ENCODE measurements around the gene NRXN2.

The NRXN2 gene

GRCh38 chr11:64742087-64742888, 19.3 kb upstream of the NRXN2 start:
- H3K4me1 Mint-ChIP-seq = peaks cover 37% of the 10 kb centered on the region
- H3K36me3 Mint-ChIP-seq = peaks cover 16% of the 10 kb centered on the region
- no peaks in the 10 kb centered on the region for H3K27me3 Mint-ChIP-seq
- H3K4me3 Mint-ChIP-seq = peak overlapping the region; percentile 80
- no peaks in the 10 kb centered on the region for H3K9me3 Mint-ChIP-seq
- peak; percentile 3 for ATAC-seq
- peak overlapping the region; percentile 43 for H3K27ac Mint-ChIP-seq

- Mint-ChIP-seq H3K9me3 (no peaks in the 10 kb centered on the region), H3K27me3 (no peaks in the 10 kb centered on the region), H3K27ac (peak overlapping the region; percentile 43), H3K4me3 (peak overlapping the region; percentile 80), H3K4me1 (peaks cover 37% of the 10 kb centered on the region), H3K36me3 (peaks cover 16% of the 10 kb centered on the region)
- no peak for ATAC-seq
Observed at GRCh38 chr11:64741375-64742086, 18.5 kb upstream of the NRXN2 start.

GRCh38 chr11:64739871-64740270, 16.9 kb upstream of the NRXN2 start:
- Mint-ChIP-seq H3K4me1 (peaks cover 39% of the 10 kb centered on the region), H3K36me3 (peaks cover 22% of the 10 kb centered on the region), H3K27ac (no peak overlapping the region), H3K9me3 (no peaks in the 10 kb centered on the region), H3K27me3 (no peaks in the 10 kb centered on the region), H3K4me3 (no peak overlapping the region)
- no peak for ATAC-seq

GRCh38 chr11:64736654-64737053, 13.7 kb upstream of the NRXN2 start:
- peaks cover 31% of the 10 kb centered on the region for H3K4me1 Mint-ChIP-seq
- H3K4me3 Mint-ChIP-seq = no peak overlapping the region
- peaks cover 32% of the 10 kb centered on the region for H3K36me3 Mint-ChIP-seq
- peak overlapping the region; percentile 56 for H3K27ac Mint-ChIP-seq
- H3K27me3 Mint-ChIP-seq = no peaks in the 10 kb centered on the region
- ATAC-seq = no peak
- no peaks in the 10 kb centered on the region for H3K9me3 Mint-ChIP-seq

GRCh38 chr11:64735725-64736259, 12.8 kb upstream of the NRXN2 start:
- no peaks in the 10 kb centered on the region for H3K9me3 Mint-ChIP-seq
- peaks cover 24% of the 10 kb centered on the region for H3K4me1 Mint-ChIP-seq
- peak overlapping the region; percentile 56 for H3K27ac Mint-ChIP-seq
- no peak for ATAC-seq
- H3K4me3 Mint-ChIP-seq = no peak overlapping the region
- H3K36me3 Mint-ChIP-seq = peaks cover 32% of the 10 kb centered on the region
- H3K27me3 Mint-ChIP-seq = no peaks in the 10 kb centered on the region

GRCh38 chr11:64734811-64735724, 12.1 kb upstream of the NRXN2 start:
- Mint-ChIP-seq H3K27ac (peak overlapping the region; percentile 56), H3K4me1 (peaks cover 24% of the 10 kb centered on the region), H3K4me3 (no peak overlapping the region), H3K36me3 (peaks cover 26% of the 10 kb centered on the region), H3K9me3 (no peaks in the 10 kb centered on the region), H3K27me3 (no peaks in the 10 kb centered on the region)
- ATAC-seq = no peak

GRCh38 chr11:64731601-64732000, 8.6 kb upstream of the NRXN2 start:
- peaks cover 24% of the 10 kb centered on the region for H3K4me1 Mint-ChIP-seq
- H3K9me3 Mint-ChIP-seq = no peaks in the 10 kb centered on the region
- ATAC-seq = no peak
- no peak overlapping the region for H3K4me3 Mint-ChIP-seq
- no peaks in the 10 kb centered on the region for H3K27me3 Mint-ChIP-seq
- H3K36me3 Mint-ChIP-seq = peaks cover 30% of the 10 kb centered on the region
- H3K27ac Mint-ChIP-seq = no peak overlapping the region

GRCh38 chr11:64729851-64730382, 6.9 kb upstream of the NRXN2 start:
- Mint-ChIP-seq H3K27ac (no peak overlapping the region), H3K27me3 (no peaks in the 10 kb centered on the region), H3K9me3 (no peaks in the 10 kb centered on the region), H3K36me3 (peaks cover 24% of the 10 kb centered on the region), H3K4me1 (peaks cover 15% of the 10 kb centered on the region), H3K4me3 (no peak overlapping the region)
- no peak for ATAC-seq

- no peak for ATAC-seq
- Mint-ChIP-seq H3K4me3 (no peak overlapping the region), H3K27me3 (no peaks in the 10 kb centered on the region), H3K4me1 (peaks cover 23% of the 10 kb centered on the region), H3K36me3 (peaks cover 20% of the 10 kb centered on the region), H3K27ac (no peak overlapping the region), H3K9me3 (no peaks in the 10 kb centered on the region)
Observed at GRCh38 chr11:64728757-64729365, 5.9 kb upstream of the NRXN2 start.

GRCh38 chr11:64726867-64727530, 4.0 kb upstream of the NRXN2 start:
- H3K9me3 Mint-ChIP-seq = no peaks in the 10 kb centered on the region
- H3K4me3 Mint-ChIP-seq = no peak overlapping the region
- H3K36me3 Mint-ChIP-seq = peaks cover 17% of the 10 kb centered on the region
- peaks cover 29% of the 10 kb centered on the region for H3K4me1 Mint-ChIP-seq
- no peak overlapping the region for H3K27ac Mint-ChIP-seq
- no peak for ATAC-seq
- H3K27me3 Mint-ChIP-seq = peaks cover 9% of the 10 kb centered on the region

GRCh38 chr11:64726211-64726641, 3.2 kb upstream of the NRXN2 start:
- Mint-ChIP-seq H3K36me3 (peaks cover 14% of the 10 kb centered on the region), H3K4me3 (no peak overlapping the region), H3K4me1 (peaks cover 29% of the 10 kb centered on the region), H3K27me3 (peaks cover 12% of the 10 kb centered on the region), H3K9me3 (no peaks in the 10 kb centered on the region), H3K27ac (no peak overlapping the region)
- no peak for ATAC-seq

GRCh38 chr11:64724863-64725532, 2.0 kb upstream of the NRXN2 start:
- Mint-ChIP-seq H3K27me3 (peaks cover 24% of the 10 kb centered on the region), H3K27ac (no peak overlapping the region), H3K4me3 (no peak overlapping the region)

More at GRCh38 chr11:64724863-64725532, 2.0 kb upstream of the NRXN2 start:
- Mint-ChIP-seq H3K4me1 (peaks cover 29% of the 10 kb centered on the region), H3K9me3 (no peaks in the 10 kb centered on the region), H3K36me3 (peaks cover 14% of the 10 kb centered on the region)
- no peak for ATAC-seq
